Astrocyte (in vitro differentiated cells and primary cell): ENCODE measurements around the gene TTC9. TPM values are rescaled to one million over a fixed set of nuclear protein-coding genes. Genes with fewer than 3 reads are reported as not detected.

Experiments used
- DNase-seq: peaks from one replicate; pipeline ENCODE4 v3.0.0-alpha.2; 2010; ENCODE audit warnings: low read depth
- FAIRE-seq: peaks from 2 replicates; lab custom pipeline; 2011; peaks lifted over from hg19 to GRCh38; lab: Jason Lieb, UNC
- H2AFZ ChIP-seq: 2 replicates; pipeline ENCODE4 v1.6.0; 2012; ENCODE audit warnings: low read depth, low read length, inconsistent platforms
- H3K27ac ChIP-seq: 2 replicates; pipeline ENCODE4 v1.5.1; 2011; ENCODE audit warnings: low read depth, low read length, inconsistent platforms
- H3K27me3 ChIP-seq: 2 replicates; pipeline ENCODE4 v1.6.0; 2011; ENCODE audit warnings: low read length, inconsistent platforms; ENCODE audit not compliant: insufficient read depth
- H3K36me3 ChIP-seq: 2 replicates; pipeline ENCODE4 v1.5.1; 2011; ENCODE audit warnings: low read length, inconsistent platforms; ENCODE audit not compliant: insufficient read depth
- H3K4me1 ChIP-seq: 2 replicates; pipeline ENCODE4 v1.5.1; 2011; ENCODE audit warnings: low read length, inconsistent platforms; ENCODE audit not compliant: insufficient read depth
- H3K4me2 ChIP-seq: 2 replicates; pipeline ENCODE4 v1.6.0; 2012; ENCODE audit warnings: low read length, inconsistent platforms
- H3K4me3 ChIP-seq: 2 replicates; pipeline ENCODE4 v1.5.1; 2011; ENCODE audit warnings: low read depth, mild to moderate bottlenecking, low read length, inconsistent platforms; ENCODE audit not compliant: insufficient read depth
- H3K79me2 ChIP-seq: 2 replicates; pipeline ENCODE4 v1.6.0; 2012; ENCODE audit warnings: mild to moderate bottlenecking, low read length, inconsistent platforms; ENCODE audit not compliant: insufficient read depth
- H3K9ac ChIP-seq: 2 replicates; pipeline ENCODE4 v1.6.0; 2012; ENCODE audit warnings: mild to moderate bottlenecking, low read length, inconsistent platforms
- H3K9me3 ChIP-seq: 2 replicates; pipeline ENCODE4 v1.5.1; 2012; ENCODE audit warnings: low read depth, mild to moderate bottlenecking, low read length, inconsistent platforms; ENCODE audit not compliant: insufficient read depth
- H4K20me1 ChIP-seq: 2 replicates; pipeline ENCODE4 v1.6.0; 2012; ENCODE audit warnings: low read length, inconsistent platforms; ENCODE audit not compliant: insufficient read depth
- H3K27ac Mint-ChIP-seq: one replicate; pipeline ENCODE4 v1.8.0; 2021; ENCODE audit warnings: mild to moderate bottlenecking, mixed read lengths; ENCODE audit not compliant: unreplicated experiment
- H3K27me3 Mint-ChIP-seq: one replicate; pipeline ENCODE4 v1.8.0; 2021; ENCODE audit warnings: low read depth, mixed read lengths; ENCODE audit not compliant: unreplicated experiment
- H3K36me3 Mint-ChIP-seq: one replicate; pipeline ENCODE4 v1.8.0; 2021; ENCODE audit warnings: low read depth, mixed read lengths; ENCODE audit not compliant: unreplicated experiment
- H3K4me1 Mint-ChIP-seq: one replicate; pipeline ENCODE4 v1.8.0; 2021; ENCODE audit warnings: low read depth, mixed read lengths; ENCODE audit not compliant: unreplicated experiment
- H3K4me3 Mint-ChIP-seq: one replicate; pipeline ENCODE4 v1.8.0; 2021; ENCODE audit warnings: mild to moderate bottlenecking, moderate library complexity, mixed read lengths; ENCODE audit not compliant: unreplicated experiment
- H3K9me3 Mint-ChIP-seq: one replicate; pipeline ENCODE4 v1.8.0; 2021; ENCODE audit warnings: mild to moderate bottlenecking, mixed read lengths; ENCODE audit not compliant: unreplicated experiment
- CTCF ChIP-seq: IDR thresholded peaks from 2 replicates; pipeline ENCODE4 v1.5.1; 2011; ENCODE audit warnings: low read depth, mild to moderate bottlenecking, inconsistent platforms, low read length, moderate library complexity; ENCODE audit not compliant: insufficient read depth
- EZH2 ChIP-seq: IDR thresholded peaks from 2 replicates; pipeline ENCODE4 v1.6.1; 2012; ENCODE audit warnings: mild to moderate bottlenecking, low read length, inconsistent platforms; ENCODE audit not compliant: insufficient read depth
- total RNA-seq: library from RNA; stranded (reverse); gene quantifications from 2 replicates; pipeline ENCODE4 v1.2.1, GENCODE V29; 2021

TTC9 gene
- total RNA-seq, 1 donor from 2014 or later = 8.4 TPM

DNA sequence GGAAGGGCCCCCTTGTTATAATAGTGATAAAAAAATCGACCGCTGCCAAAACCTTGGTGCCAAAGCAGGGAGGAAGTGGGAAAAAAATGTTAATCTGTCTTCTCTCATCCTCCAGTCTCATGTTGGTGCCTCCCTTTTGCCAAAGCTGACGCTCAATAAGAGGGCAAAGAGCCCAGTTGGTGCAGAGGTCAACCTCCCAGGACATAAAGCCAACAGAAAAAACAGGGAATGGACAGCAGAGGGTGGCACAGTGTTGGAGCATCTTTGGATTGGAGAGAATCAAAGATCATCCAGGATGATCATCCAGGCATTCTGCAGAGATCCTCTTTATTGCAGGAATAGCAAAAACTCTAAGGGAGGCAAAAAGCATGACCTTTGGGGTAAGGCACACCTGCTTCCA, 9.8 kb upstream of the TTC9 start:
- TF ChIP-seq CTCF (no peak), EZH2 (no peak)
- H3K27ac Mint-ChIP-seq = no peak overlapping the region
- FAIRE-seq = no peak
- peaks cover 17% of the 10 kb centered on the region for H3K9me3 Mint-ChIP-seq
- Histone ChIP-seq H3K4me2 (no peak overlapping the region), H3K9ac (no peak overlapping the region), H4K20me1 (no peaks in the 10 kb centered on the region), H3K36me3 (no peaks in the 10 kb centered on the region), H3K27ac (no peak overlapping the region), H3K4me1 (no peaks in the 10 kb centered on the region), H2AFZ (no peak overlapping the region), H3K9me3 (no peaks in the 10 kb centered on the region), H3K79me2 (no peaks in the 10 kb centered on the region), H3K4me3 (no peak overlapping the region), H3K27me3 (no peaks in the 10 kb centered on the region)
- no peaks in the 10 kb centered on the region for H3K36me3 Mint-ChIP-seq
- H3K27me3 Mint-ChIP-seq = peaks cover 3% of the 10 kb centered on the region
- no peak overlapping the region for H3K4me3 Mint-ChIP-seq
- DNase-seq = no peak
- H3K4me1 Mint-ChIP-seq = no peaks in the 10 kb centered on the region

DNA sequence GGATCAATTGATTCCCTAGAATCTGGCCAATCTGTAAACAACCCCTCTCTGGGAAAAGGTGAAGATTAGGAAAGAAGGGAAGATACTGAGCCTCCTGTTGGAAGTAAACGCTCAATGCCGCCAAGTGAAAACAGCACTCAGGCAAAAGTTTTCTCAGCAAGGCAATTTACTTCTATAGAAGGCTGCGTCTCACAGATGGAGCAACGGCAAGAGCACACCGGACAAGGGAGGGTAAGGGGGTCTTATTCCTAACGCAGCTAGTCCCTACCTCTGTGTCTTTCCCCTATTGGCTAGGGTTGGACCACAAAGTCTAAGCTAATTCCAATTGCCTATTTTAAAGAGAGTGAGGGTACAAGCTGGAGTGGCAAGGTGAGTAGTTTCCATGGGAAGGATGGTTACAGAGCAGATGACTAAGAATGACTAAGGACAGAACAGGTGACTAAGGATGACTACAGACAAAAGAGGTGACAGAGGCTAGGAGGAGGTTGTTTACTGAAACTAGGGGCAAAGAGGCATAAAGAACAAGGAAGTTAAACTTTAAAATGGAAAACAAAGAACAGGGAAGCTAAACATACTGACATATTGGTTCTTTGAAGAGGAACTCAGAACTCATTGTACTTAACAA, 5.6 kb upstream of the TTC9 start:
- H3K4me1 ChIP-seq = peaks cover 4% of the 10 kb centered on the region
- FAIRE-seq = no peak
- H3K27ac ChIP-seq = no peak overlapping the region
- no peak overlapping the region for H3K4me3 ChIP-seq
- DNase-seq = no peak
- no peak overlapping the region for H3K4me2 ChIP-seq
- H4K20me1 ChIP-seq = peaks cover 3% of the 10 kb centered on the region
- Mint-ChIP-seq H3K4me1 (peaks cover 2% of the 10 kb centered on the region), H3K4me3 (no peak overlapping the region), H3K27me3 (peaks cover 11% of the 10 kb centered on the region), H3K36me3 (no peaks in the 10 kb centered on the region), H3K9me3 (peaks cover 13% of the 10 kb centered on the region), H3K27ac (no peak overlapping the region)
- H3K9ac ChIP-seq = no peak overlapping the region
- peaks cover 19% of the 10 kb centered on the region for H3K27me3 ChIP-seq
- H3K79me2 ChIP-seq = no peaks in the 10 kb centered on the region
- TF ChIP-seq EZH2 = no peak
- TF ChIP-seq CTCF = no peak
- no peak overlapping the region for H2AFZ ChIP-seq
- H3K36me3 ChIP-seq = no peaks in the 10 kb centered on the region
- H3K9me3 ChIP-seq = no peaks in the 10 kb centered on the region

GRCh38 chr14:70638416-70638815, 3.3 kb upstream of the TTC9 start:
- Histone ChIP-seq H3K27me3 (peaks cover 32% of the 10 kb centered on the region), H3K79me2 (no peaks in the 10 kb centered on the region), H3K36me3 (no peaks in the 10 kb centered on the region), H3K4me3 (no peak overlapping the region), H2AFZ (no peak overlapping the region), H3K9ac (no peak overlapping the region), H3K27ac (no peak overlapping the region), H3K9me3 (no peaks in the 10 kb centered on the region), H4K20me1 (peaks cover 6% of the 10 kb centered on the region), H3K4me2 (no peak overlapping the region), H3K4me1 (peaks cover 12% of the 10 kb centered on the region)
- Mint-ChIP-seq H3K27me3 (peaks cover 8% of the 10 kb centered on the region), H3K4me3 (no peak overlapping the region), H3K36me3 (no peaks in the 10 kb centered on the region), H3K27ac (no peak overlapping the region), H3K9me3 (peaks cover 13% of the 10 kb centered on the region), H3K4me1 (peaks cover 7% of the 10 kb centered on the region)
- DNase-seq (no peak), FAIRE-seq (no peak)
- TF ChIP-seq EZH2 (no peak), CTCF (no peak)
